PC-9 (cell line): ENCODE results near the gene ZFYVE27. TPM values are rescaled to one million over a fixed set of nuclear protein-coding genes. Genes with fewer than 3 reads are reported as not detected.
A peak's percentile ranks its signal among the peaks of the same experiment; 100 is the strongest.

ENCODE experiments used
- BruUV-seq: library from RNA; stranded (reverse); fragments of 400-500 nt; replicated peaks from 2 replicates; lab custom pipeline; 2021; lab: Mats Ljungman, UMichigan
- CTCF ChIA-PET: fragments of 300-600 bp; sonication (Branson Sonifier 250); formaldehyde crosslinking; loops from one replicate; lab custom pipeline; 2022; ENCODE audit warnings: antibody characterized with exemption; lab: Charles Lee
- POLR2A ChIA-PET: fragments of 300-600 bp; sonication (Branson Sonifier 250); formaldehyde crosslinking; loops from one replicate; lab custom pipeline; 2022; ENCODE audit warnings: antibody characterized with exemption; ENCODE audit not compliant: unreplicated experiment; lab: Charles Lee
- DNase-seq, 2 experiments: peaks; one replicate each; pipeline versions ENCODE4 v3.0.0 to v3.0.0-alpha.2; 2015 to 2022; ENCODE audit warnings: mixed read lengths in 1 of 2
- H2AFZ ChIP-seq: fragments of 200-600 bp; sonication (generic); 2 replicates; pipeline ENCODE4 v1.8.1; 2017; ENCODE audit warnings: antibody characterized with exemption
- H3F3A ChIP-seq: fragments of 200-600 bp; sonication (generic); 2 replicates; pipeline ENCODE4 v1.8.1; 2017; ENCODE audit warnings: antibody characterized with exemption, mild to moderate bottlenecking, low read depth; ENCODE audit not compliant: insufficient read depth
- H3K27ac ChIP-seq: fragments of 200-600 bp; sonication (generic); 2 replicates; pipeline ENCODE4 v1.6.1; 2016; ENCODE audit warnings: mixed run types
- H3K27me3 ChIP-seq: fragments of 200-600 bp; sonication (generic); 2 replicates; pipeline ENCODE4 v1.6.1; 2016; ENCODE audit warnings: low read depth, mixed run types; ENCODE audit not compliant: insufficient read depth
- H3K36me3 ChIP-seq: fragments of 200-600 bp; sonication (generic); 2 replicates; pipeline ENCODE4 v1.6.1; 2016; ENCODE audit warnings: low read depth, mixed run types
- H3K4me1 ChIP-seq: fragments of 200-600 bp; sonication (generic); replicated peaks from 2 replicates; pipeline ENCODE4 v1.6.1; 2016; ENCODE audit warnings: mixed run types; ENCODE audit not compliant: insufficient read depth
- H3K4me2 ChIP-seq: fragments of 200-600 bp; sonication (generic); 2 replicates; pipeline ENCODE4 v1.6.1; 2017; ENCODE audit warnings: mixed run types
- H3K4me3 ChIP-seq: fragments of 200-600 bp; sonication (generic); 2 replicates; pipeline ENCODE4 v1.6.1; 2016; ENCODE audit warnings: mixed run types
- H3K79me2 ChIP-seq: fragments of 200-600 bp; sonication (generic); 2 replicates; pipeline ENCODE4 v1.6.1; 2017; ENCODE audit warnings: low read depth, mixed run types
- H3K9me2 ChIP-seq: fragments of 200-600 bp; sonication (generic); 2 replicates; pipeline ENCODE4 v1.8.1; 2017; ENCODE audit warnings: mild to moderate bottlenecking; ENCODE audit not compliant: insufficient read depth
- H3K9me3 ChIP-seq: fragments of 200-600 bp; sonication (generic); 2 replicates; pipeline ENCODE4 v1.8.1; 2016; ENCODE audit warnings: low read depth; ENCODE audit not compliant: insufficient read depth
- H4K20me1 ChIP-seq: fragments of 200-600 bp; sonication (generic); 2 replicates; pipeline ENCODE4 v1.8.1; 2017; ENCODE audit not compliant: insufficient read depth
- CTCF ChIP-seq: fragments of 200-600 bp; sonication (generic); conservative IDR thresholded peaks from 2 replicates; pipeline ENCODE4 v1.6.1; 2017; ENCODE audit warnings: mixed run types, antibody characterized with exemption, mild to moderate bottlenecking, moderate library complexity
- EZH2 ChIP-seq: fragments of 200-600 bp; sonication (generic); IDR thresholded peaks from 2 replicates; pipeline ENCODE4 v1.8.0; 2017; ENCODE audit warnings: antibody characterized with exemption, low read depth
- intact Hi-C: fragments of 100-400 bp; cut with micrococcal nuclease; formaldehyde crosslinking; loops from one replicate; pipeline ENCODE4 v1.10.0; 2022; ENCODE audit not compliant: unreplicated experiment
- total RNA-seq: library from RNA; stranded (reverse); gene quantifications from 2 replicates; pipeline ENCODE4 v1.2.3, GENCODE V29; 2021

ZFYVE27 gene
- total RNA-seq, 1 experiment from 2014 or later: 21.6 TPM

GRCh38 chr10:97798958-97799610 lies 62.2 kb downstream of the ZFYVE27 start:
- Histone ChIP-seq H3K4me1 (no peaks in the 10 kb centered on the region; the same call in 1 of the 2 replicates), H3K4me3 (no peak overlapping the region), H3K36me3 (no peaks in the 10 kb centered on the region), H3K9me2 (no peaks in the 10 kb centered on the region), H3K4me2 (no peak overlapping the region), H4K20me1 (no peaks in the 10 kb centered on the region), H3K27me3 (no peaks in the 10 kb centered on the region), H2AFZ (no peak overlapping the region), H3K27ac (no peak overlapping the region), H3F3A (no peaks in the 10 kb centered on the region), H3K9me3 (no peaks in the 10 kb centered on the region), H3K79me2 (no peaks in the 10 kb centered on the region)
- intact Hi-C loops: loop anchor here (10.0 kb wide), 1 partner anchor 246 kb away; no protein-coding TSS in a partner anchor
- ChIA-PET POLR2A (no interaction called here), CTCF (no interaction called here)
- TF ChIP-seq EZH2 (no peak), CTCF (no peak)
- BruUV-seq: no TSS peak
- peak in 1 of 2 experiments; percentile 38 for DNase-seq

- Histone ChIP-seq H3K79me2 (no peaks in the 10 kb centered on the region), H3K4me1 (no peaks in the 10 kb centered on the region; the same call in 1 of the 2 replicates), H3K9me3 (no peaks in the 10 kb centered on the region), H3F3A (no peaks in the 10 kb centered on the region), H3K36me3 (no peaks in the 10 kb centered on the region), H3K27me3 (no peaks in the 10 kb centered on the region), H3K27ac (no peak overlapping the region), H3K4me2 (no peak overlapping the region), H3K4me3 (no peak overlapping the region), H4K20me1 (no peaks in the 10 kb centered on the region), H2AFZ (no peak overlapping the region), H3K9me2 (no peaks in the 10 kb centered on the region)
- BruUV-seq: no TSS peak
- ChIA-PET POLR2A (no interaction called here), CTCF (no interaction called here)
- DNase-seq: no peak
- intact Hi-C loops: no loop called here
- no peak for TF ChIP-seq CTCF
- no peak for TF ChIP-seq EZH2
Observed at GRCh38 chr10:97800474-97800873, 63.5 kb downstream of the ZFYVE27 start.

- ChIA-PET POLR2A (no interaction called here), CTCF (no interaction called here)
- Histone ChIP-seq H3K27me3 (no peaks in the 10 kb centered on the region), H3K4me3 (no peak overlapping the region), H4K20me1 (no peaks in the 10 kb centered on the region), H2AFZ (no peak overlapping the region), H3K36me3 (no peaks in the 10 kb centered on the region), H3K27ac (no peak overlapping the region), H3K4me1 (no peaks in the 10 kb centered on the region; the same call in 1 of the 2 replicates), H3F3A (no peaks in the 10 kb centered on the region), H3K9me2 (no peaks in the 10 kb centered on the region), H3K9me3 (no peaks in the 10 kb centered on the region), H3K79me2 (no peaks in the 10 kb centered on the region), H3K4me2 (no peak overlapping the region)
- DNase-seq: no peak
- TF ChIP-seq EZH2: no peak
- no peak for TF ChIP-seq CTCF
- intact Hi-C loops: no loop called here
- no TSS peak for BruUV-seq
Observed at GRCh38 chr10:97801422-97801821, 64.5 kb downstream of the ZFYVE27 start.
